GM23338 (cell line): Measurements from ENCODE around the gene MICAL3. TPM values are rescaled to one million over a fixed set of nuclear protein-coding genes. Genes with fewer than 3 reads are reported as not detected.

ENCODE experiments used
- ATAC-seq: fragments of 200-7000 bp; cut with Tn5 transposase; 3 replicates; pipeline ENCODE4 v1.9.1; 2020
- DNase-seq: peaks from one replicate; pipeline ENCODE4 v3.0.0-alpha.2; 2015; ENCODE audit warnings: low spot score
- H2AFZ ChIP-seq: fragments of 200-600 bp; sonication (generic); 2 replicates; pipeline ENCODE4 v1.8.0; 2016; ENCODE audit warnings: antibody characterized with exemption, mild to moderate bottlenecking, moderate library complexity
- H3F3A ChIP-seq: fragments of 200-600 bp; sonication (generic); replicated peaks from 2 replicates; pipeline ENCODE4 v1.8.0; 2017; ENCODE audit warnings: antibody characterized with exemption, mixed run types, low read depth
- H3K27ac ChIP-seq: fragments of 200-600 bp; sonication (generic); 2 replicates; pipeline ENCODE4 v1.6.1; 2016; ENCODE audit warnings: low read depth
- H3K27me3 ChIP-seq: fragments of 200-600 bp; sonication (generic); 2 replicates; pipeline ENCODE4 v1.8.0; 2016; ENCODE audit warnings: mild to moderate bottlenecking, mixed run types, moderate library complexity; ENCODE audit not compliant: insufficient read depth
- H3K36me3 ChIP-seq: fragments of 200-600 bp; sonication (generic); 2 replicates; pipeline ENCODE4 v1.8.0; 2016; ENCODE audit warnings: mild to moderate bottlenecking; ENCODE audit not compliant: insufficient read depth
- H3K4me1 ChIP-seq: fragments of 200-600 bp; sonication (generic); 2 replicates; pipeline ENCODE4 v1.8.0; 2016; ENCODE audit warnings: mild to moderate bottlenecking, moderate library complexity; ENCODE audit not compliant: insufficient read depth
- H3K4me2 ChIP-seq: fragments of 200-600 bp; sonication (generic); 2 replicates; pipeline ENCODE4 v1.7.1; 2017; ENCODE audit warnings: mixed run types
- H3K4me3 ChIP-seq: fragments of 200-600 bp; sonication (generic); 2 replicates; pipeline ENCODE4 v1.6.1; 2016; ENCODE audit warnings: mixed run types
- H3K79me2 ChIP-seq: fragments of 200-600 bp; sonication (generic); replicated peaks from 2 replicates; pipeline ENCODE4 v1.8.0; 2017; ENCODE audit warnings: mild to moderate bottlenecking; ENCODE audit not compliant: insufficient read depth
- H3K9me2 ChIP-seq: fragments of 200-600 bp; sonication (generic); 2 replicates; pipeline ENCODE4 v1.8.0; 2017; ENCODE audit not compliant: insufficient read depth
- H4K20me1 ChIP-seq: fragments of 200-600 bp; sonication (generic); replicated peaks from 2 replicates; pipeline ENCODE4 v1.8.0; 2017; ENCODE audit warnings: mild to moderate bottlenecking; ENCODE audit not compliant: insufficient read depth
- H3K27ac Mint-ChIP-seq: 2 replicates; pipeline ENCODE4 v1.8.0; 2020; ENCODE audit warnings: inconsistent platforms, mild to moderate bottlenecking, moderate library complexity, mixed read lengths
- H3K27me3 Mint-ChIP-seq: 3 replicates; pipeline ENCODE4 v1.8.0; 2022; ENCODE audit warnings: low read depth, mild to moderate bottlenecking, moderate library complexity, mixed read lengths, inconsistent platforms; ENCODE audit not compliant: insufficient read depth, poor library complexity
- H3K36me3 Mint-ChIP-seq: 3 replicates; pipeline ENCODE4 v1.8.0; 2021; ENCODE audit warnings: low read depth, mild to moderate bottlenecking, inconsistent platforms, moderate library complexity, mixed read lengths
- H3K4me1 Mint-ChIP-seq: 3 replicates; pipeline ENCODE4 v1.8.0; 2020; ENCODE audit warnings: mild to moderate bottlenecking, inconsistent platforms, mixed read lengths
- H3K4me3 Mint-ChIP-seq: 3 replicates; pipeline ENCODE4 v1.8.0; 2021; ENCODE audit warnings: moderate library complexity, mild to moderate bottlenecking, inconsistent platforms, mixed read lengths
- H3K9me3 Mint-ChIP-seq: 3 replicates; pipeline ENCODE4 v1.8.0; 2020; ENCODE audit warnings: moderate library complexity, mild to moderate bottlenecking, inconsistent platforms, mixed read lengths
- CREB1 ChIP-seq: fragments of 250-450 bp; sonication (Bioruptor Pico); IDR thresholded peaks from 2 replicates; pipeline ENCODE4 v1.5.0; 2020; ENCODE audit warnings: low read depth, mild to moderate bottlenecking, moderate library complexity
- ETS1 ChIP-seq: IDR thresholded peaks from 2 replicates; pipeline ENCODE4 v1.6.1; 2016; ENCODE audit warnings: antibody characterized with exemption
- EZH2 ChIP-seq: fragments of 200-600 bp; sonication (generic); IDR thresholded peaks from one replicate; pipeline ENCODE4 v1.8.0; 2017; ENCODE audit warnings: antibody characterized with exemption, mild to moderate bottlenecking, low read depth; ENCODE audit not compliant: unreplicated experiment
- EZH2phosphoT487 ChIP-seq: fragments of 200-600 bp; sonication (generic); IDR thresholded peaks from one replicate; pipeline ENCODE4 v1.8.1; 2018; ENCODE audit warnings: antibody characterized with exemption; ENCODE audit not compliant: unreplicated experiment
- JUNB ChIP-seq: IDR thresholded peaks from one replicate; pipeline ENCODE4 v1.6.1; 2016; ENCODE audit warnings: antibody characterized with exemption; ENCODE audit not compliant: unreplicated experiment
- NANOG ChIP-seq: IDR thresholded peaks from 2 replicates; pipeline ENCODE4 v1.6.1; 2016; ENCODE audit warnings: antibody characterized with exemption, borderline replicate concordance
- POLR2AphosphoS5 ChIP-seq: IDR thresholded peaks from 2 replicates; pipeline ENCODE4 v1.6.1; 2016; ENCODE audit warnings: antibody characterized with exemption, low read depth
- REST ChIP-seq: IDR thresholded peaks from one replicate; pipeline ENCODE4 v1.6.1; 2018; ENCODE audit warnings: antibody characterized with exemption; ENCODE audit not compliant: unreplicated experiment
- STAT1 ChIP-seq: IDR thresholded peaks from one replicate; pipeline ENCODE4 v1.6.1; 2016; ENCODE audit warnings: antibody characterized with exemption; ENCODE audit not compliant: unreplicated experiment
- ZNF114 ChIP-seq: fragments of 250-450 bp; sonication (Bioruptor Pico); IDR thresholded peaks from 2 replicates; pipeline ENCODE4 v1.5.0; 2020; ENCODE audit warnings: mild to moderate bottlenecking, moderate library complexity
- ZNF331 ChIP-seq: fragments of 250-450 bp; sonication (Bioruptor Pico); IDR thresholded peaks from 2 replicates; pipeline ENCODE4 v1.5.0; 2020; ENCODE audit warnings: low read depth, mild to moderate bottlenecking, moderate library complexity
- polyA plus RNA-seq: library from polyadenylated mRNA; unstranded; fragments of >200 nt; fragmentation: Nextera tagmentation; extraction: Ambion mirVana; gene quantifications from 2 replicates; pipeline ENCODE4 v1.2.1, GENCODE V29; 2016
- total RNA-seq: library from RNA; depleted of rRNA; stranded (reverse); fragments of >200 nt; shearing (Covaris generic); gene quantifications from 2 replicates; pipeline ENCODE4 v1.2.3, GENCODE V29; 2014
- TF ChIP-seq, protein P1 (sequence below), 2 experiments: fragments of 200-600 bp in 1 of 2; sonication (generic) in 1 of 2; conservative IDR thresholded peaks; 2 replicates each; pipeline versions ENCODE4 v1.5.1 to v1.6.1; 2016 to 2017; ENCODE audit warnings: antibody characterized with exemption in 2 of 2, low read depth in 2 of 2, mild to moderate bottlenecking in 2 of 2, moderate library complexity in 1 of 2
- TF ChIP-seq, protein P2 (sequence below): fragments of 250-450 bp; sonication (Bioruptor Pico); IDR thresholded peaks from 2 replicates; pipeline ENCODE4 v1.5.0; 2020; ENCODE audit warnings: mild to moderate bottlenecking, moderate library complexity

Gene MICAL3
- total and polyA plus RNA-seq, 2 experiments from 2014 or later: 10.1 to 33.9 TPM

GRCh38 chr22:18035751-18036150, 11.4 kb upstream of the MICAL3 start:
- H3K4me3 Mint-ChIP-seq: no peak overlapping the region
- Histone ChIP-seq H3K27me3 (no peaks in the 10 kb centered on the region), H3K4me3 (no peak overlapping the region), H3K4me2 (no peak overlapping the region), H4K20me1 (no peaks in the 10 kb centered on the region), H3F3A (no peaks in the 10 kb centered on the region), H3K36me3 (no peaks in the 10 kb centered on the region), H3K27ac (no peak overlapping the region), H3K4me1 (no peaks in the 10 kb centered on the region), H2AFZ (peak overlapping the region; percentile 56; the same call in 1 of the 2 replicates), H3K79me2 (no peaks in the 10 kb centered on the region), H3K9me2 (no peaks in the 10 kb centered on the region)
- no peak overlapping the region for H3K27ac Mint-ChIP-seq
- peaks cover 8% of the 10 kb centered on the region for H3K9me3 Mint-ChIP-seq
- ATAC-seq (peak; percentile 83), DNase-seq (peak; percentile 26)
- peaks cover 7% of the 10 kb centered on the region for H3K27me3 Mint-ChIP-seq
- H3K4me1 Mint-ChIP-seq: peaks cover 7% of the 10 kb centered on the region
- no peaks in the 10 kb centered on the region for H3K36me3 Mint-ChIP-seq
- no peak for TF ChIP-seq REST
- TF ChIP-seq EZH2phosphoT487: no peak
- no peak for TF ChIP-seq ZNF114
- TF ChIP-seq POLR2AphosphoS5: no peak
- no peak for TF ChIP-seq CREB1 (CRISPR knock-in tag)
- TF ChIP-seq ZNF331 (CRISPR knock-in tag): no peak
- no peak for TF ChIP-seq EZH2
- TF ChIP-seq, protein P1, sequence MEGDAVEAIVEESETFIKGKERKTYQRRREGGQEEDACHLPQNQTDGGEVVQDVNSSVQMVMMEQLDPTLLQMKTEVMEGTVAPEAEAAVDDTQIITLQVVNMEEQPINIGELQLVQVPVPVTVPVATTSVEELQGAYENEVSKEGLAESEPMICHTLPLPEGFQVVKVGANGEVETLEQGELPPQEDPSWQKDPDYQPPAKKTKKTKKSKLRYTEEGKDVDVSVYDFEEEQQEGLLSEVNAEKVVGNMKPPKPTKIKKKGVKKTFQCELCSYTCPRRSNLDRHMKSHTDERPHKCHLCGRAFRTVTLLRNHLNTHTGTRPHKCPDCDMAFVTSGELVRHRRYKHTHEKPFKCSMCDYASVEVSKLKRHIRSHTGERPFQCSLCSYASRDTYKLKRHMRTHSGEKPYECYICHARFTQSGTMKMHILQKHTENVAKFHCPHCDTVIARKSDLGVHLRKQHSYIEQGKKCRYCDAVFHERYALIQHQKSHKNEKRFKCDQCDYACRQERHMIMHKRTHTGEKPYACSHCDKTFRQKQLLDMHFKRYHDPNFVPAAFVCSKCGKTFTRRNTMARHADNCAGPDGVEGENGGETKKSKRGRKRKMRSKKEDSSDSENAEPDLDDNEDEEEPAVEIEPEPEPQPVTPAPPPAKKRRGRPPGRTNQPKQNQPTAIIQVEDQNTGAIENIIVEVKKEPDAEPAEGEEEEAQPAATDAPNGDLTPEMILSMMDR (conservative IDR thresholded peaks at IDR 0.05; ENCODE audit: low read depth in 2 of 2): no peak
- no peak for TF ChIP-seq ETS1
- no peak for TF ChIP-seq NANOG
- TF ChIP-seq, protein P2, sequence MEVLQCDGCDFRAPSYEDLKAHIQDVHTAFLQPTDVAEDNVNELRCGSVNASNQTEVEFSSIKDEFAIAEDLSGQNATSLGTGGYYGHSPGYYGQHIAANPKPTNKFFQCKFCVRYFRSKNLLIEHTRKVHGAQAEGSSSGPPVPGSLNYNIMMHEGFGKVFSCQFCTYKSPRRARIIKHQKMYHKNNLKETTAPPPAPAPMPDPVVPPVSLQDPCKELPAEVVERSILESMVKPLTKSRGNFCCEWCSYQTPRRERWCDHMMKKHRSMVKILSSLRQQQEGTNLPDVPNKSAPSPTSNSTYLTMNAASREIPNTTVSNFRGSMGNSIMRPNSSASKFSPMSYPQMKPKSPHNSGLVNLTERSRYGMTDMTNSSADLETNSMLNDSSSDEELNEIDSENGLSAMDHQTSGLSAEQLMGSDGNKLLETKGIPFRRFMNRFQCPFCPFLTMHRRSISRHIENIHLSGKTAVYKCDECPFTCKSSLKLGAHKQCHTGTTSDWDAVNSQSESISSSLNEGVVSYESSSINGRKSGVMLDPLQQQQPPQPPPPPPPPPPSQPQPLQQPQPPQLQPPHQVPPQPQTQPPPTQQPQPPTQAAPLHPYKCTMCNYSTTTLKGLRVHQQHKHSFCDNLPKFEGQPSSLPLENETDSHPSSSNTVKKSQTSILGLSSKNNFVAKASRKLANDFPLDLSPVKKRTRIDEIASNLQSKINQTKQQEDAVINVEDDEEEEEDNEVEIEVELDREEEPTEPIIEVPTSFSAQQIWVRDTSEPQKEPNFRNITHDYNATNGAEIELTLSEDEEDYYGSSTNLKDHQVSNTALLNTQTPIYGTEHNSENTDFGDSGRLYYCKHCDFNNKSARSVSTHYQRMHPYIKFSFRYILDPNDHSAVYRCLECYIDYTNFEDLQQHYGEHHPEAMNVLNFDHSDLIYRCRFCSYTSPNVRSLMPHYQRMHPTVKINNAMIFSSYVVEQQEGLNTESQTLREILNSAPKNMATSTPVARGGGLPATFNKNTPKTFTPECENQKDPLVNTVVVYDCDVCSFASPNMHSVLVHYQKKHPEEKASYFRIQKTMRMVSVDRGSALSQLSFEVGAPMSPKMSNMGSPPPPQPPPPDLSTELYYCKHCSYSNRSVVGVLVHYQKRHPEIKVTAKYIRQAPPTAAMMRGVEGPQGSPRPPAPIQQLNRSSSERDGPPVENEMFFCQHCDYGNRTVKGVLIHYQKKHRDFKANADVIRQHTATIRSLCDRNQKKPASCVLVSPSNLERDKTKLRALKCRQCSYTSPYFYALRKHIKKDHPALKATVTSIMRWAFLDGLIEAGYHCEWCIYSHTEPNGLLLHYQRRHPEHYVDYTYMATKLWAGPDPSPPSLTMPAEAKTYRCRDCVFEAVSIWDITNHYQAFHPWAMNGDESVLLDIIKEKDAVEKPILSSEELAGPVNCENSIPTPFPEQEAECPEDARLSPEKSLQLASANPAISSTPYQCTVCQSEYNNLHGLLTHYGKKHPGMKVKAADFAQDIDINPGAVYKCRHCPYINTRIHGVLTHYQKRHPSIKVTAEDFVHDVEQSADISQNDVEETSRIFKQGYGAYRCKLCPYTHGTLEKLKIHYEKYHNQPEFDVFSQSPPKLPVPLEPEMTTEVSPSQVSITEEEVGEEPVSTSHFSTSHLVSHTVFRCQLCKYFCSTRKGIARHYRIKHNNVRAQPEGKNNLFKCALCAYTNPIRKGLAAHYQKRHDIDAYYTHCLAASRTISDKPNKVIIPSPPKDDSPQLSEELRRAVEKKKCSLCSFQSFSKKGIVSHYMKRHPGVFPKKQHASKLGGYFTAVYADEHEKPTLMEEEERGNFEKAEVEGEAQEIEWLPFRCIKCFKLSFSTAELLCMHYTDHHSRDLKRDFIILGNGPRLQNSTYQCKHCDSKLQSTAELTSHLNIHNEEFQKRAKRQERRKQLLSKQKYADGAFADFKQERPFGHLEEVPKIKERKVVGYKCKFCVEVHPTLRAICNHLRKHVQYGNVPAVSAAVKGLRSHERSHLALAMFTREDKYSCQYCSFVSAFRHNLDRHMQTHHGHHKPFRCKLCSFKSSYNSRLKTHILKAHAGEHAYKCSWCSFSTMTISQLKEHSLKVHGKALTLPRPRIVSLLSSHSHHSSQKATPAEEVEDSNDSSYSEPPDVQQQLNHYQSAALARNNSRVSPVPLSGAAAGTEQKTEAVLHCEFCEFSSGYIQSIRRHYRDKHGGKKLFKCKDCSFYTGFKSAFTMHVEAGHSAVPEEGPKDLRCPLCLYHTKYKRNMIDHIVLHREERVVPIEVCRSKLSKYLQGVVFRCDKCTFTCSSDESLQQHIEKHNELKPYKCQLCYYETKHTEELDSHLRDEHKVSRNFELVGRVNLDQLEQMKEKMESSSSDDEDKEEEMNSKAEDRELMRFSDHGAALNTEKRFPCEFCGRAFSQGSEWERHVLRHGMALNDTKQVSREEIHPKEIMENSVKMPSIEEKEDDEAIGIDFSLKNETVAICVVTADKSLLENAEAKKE (CRISPR knock-in tag): no peak
- TF ChIP-seq JUNB: no peak
- no peak for TF ChIP-seq STAT1
